GM10847 (cell line): Measurements from ENCODE around the gene EYA4.

ENCODE experiments used
- POLR2A ChIP-seq: IDR thresholded peaks from 2 replicates; pipeline ENCODE4 v1.6.1; 2011; ENCODE audit not compliant: insufficient read length; ENCODE audit errors: extremely low read depth

The EYA4 gene, protein sequence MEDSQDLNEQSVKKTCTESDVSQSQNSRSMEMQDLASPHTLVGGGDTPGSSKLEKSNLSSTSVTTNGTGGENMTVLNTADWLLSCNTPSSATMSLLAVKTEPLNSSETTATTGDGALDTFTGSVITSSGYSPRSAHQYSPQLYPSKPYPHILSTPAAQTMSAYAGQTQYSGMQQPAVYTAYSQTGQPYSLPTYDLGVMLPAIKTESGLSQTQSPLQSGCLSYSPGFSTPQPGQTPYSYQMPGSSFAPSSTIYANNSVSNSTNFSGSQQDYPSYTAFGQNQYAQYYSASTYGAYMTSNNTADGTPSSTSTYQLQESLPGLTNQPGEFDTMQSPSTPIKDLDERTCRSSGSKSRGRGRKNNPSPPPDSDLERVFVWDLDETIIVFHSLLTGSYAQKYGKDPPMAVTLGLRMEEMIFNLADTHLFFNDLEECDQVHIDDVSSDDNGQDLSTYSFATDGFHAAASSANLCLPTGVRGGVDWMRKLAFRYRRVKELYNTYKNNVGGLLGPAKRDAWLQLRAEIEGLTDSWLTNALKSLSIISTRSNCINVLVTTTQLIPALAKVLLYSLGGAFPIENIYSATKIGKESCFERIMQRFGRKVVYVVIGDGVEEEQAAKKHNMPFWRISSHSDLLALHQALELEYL

DNA sequence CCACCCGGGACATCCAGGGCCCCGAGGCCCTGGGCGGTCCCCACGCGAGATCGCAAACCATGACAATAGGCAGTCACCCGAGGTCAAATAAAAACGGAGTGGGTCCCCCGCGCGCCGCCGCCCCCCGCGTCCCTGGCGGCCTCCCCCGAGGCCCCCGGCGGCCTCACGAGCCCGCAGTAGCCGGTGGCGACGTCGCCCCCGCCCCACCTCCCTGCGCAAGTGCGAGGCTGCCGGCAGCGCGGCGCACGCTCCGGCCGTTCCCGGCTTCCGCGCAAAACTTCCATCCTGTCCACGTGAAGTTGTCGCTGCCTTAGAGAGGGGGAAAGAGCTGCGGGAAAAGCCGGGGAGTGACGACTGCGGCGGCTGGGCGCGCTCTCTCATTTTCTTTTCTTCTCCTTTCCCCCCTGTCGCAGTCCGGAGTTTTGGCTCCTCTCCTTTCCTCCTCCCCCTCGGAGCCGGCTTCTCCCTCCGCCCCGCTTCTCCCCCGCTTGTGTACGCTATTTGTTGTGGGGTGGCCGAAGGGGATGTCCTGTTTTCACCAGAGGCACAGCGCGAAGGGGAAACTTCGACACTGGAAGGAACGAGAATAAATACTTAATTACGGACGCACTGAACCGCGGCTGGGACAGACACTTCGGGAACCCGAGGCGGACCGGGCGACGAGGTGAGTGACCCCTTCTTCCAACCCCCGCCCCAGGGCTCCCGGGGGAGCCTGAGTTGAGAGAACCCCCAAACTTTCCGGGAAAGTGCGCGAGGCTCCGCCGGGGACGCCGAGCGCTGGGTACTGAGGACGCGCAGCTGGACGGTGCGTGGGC is at the start of gene EYA4:
TSS of gene EYA4 (plus strand) at position 272 of the 815 bp plus-strand sequence. CDS start 33,424 bp downstream, outside the sequence.
- no peak for TF ChIP-seq POLR2A

DNA sequence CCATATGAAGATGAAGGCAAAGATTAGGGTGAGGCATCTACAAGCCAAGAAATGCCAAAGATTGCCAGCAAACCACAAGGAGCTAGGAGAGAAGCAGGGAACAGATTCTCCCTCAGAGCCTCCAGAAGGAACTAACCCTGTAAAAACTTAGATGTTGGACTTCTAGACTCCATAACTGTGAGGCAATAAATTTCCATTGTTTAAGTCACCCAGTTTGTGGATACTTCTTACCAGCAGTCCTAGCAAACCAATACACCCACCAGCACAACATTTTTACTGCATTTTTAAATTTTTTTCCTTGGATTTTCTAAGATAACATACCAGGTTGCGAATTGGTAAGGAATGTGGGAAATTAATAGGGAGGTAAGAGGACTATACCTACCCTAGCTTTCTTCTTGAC is 47.8 kb upstream of the EYA4 start:
- TF ChIP-seq POLR2A, result no peak

- no peak for TF ChIP-seq POLR2A
These were observed 42.4 kb upstream of the EYA4 start for GRCh38 chr6:133198725-133199124.

GRCh38 chr6:133201231-133201630 is 39.9 kb upstream of the EYA4 start:
- no peak for TF ChIP-seq POLR2A

- TF ChIP-seq POLR2A, result no peak
These were observed 38.4 kb upstream of the EYA4 start for GRCh38 chr6:133202610-133203343.

GRCh38 chr6:133203344-133203697 is 37.8 kb upstream of the EYA4 start:
- no peak for TF ChIP-seq POLR2A

GRCh38 chr6:133205304-133205703 is 35.9 kb upstream of the EYA4 start:
- no peak for TF ChIP-seq POLR2A

- TF ChIP-seq POLR2A, result no peak
These were observed 34.2 kb upstream of the EYA4 start for GRCh38 chr6:133206942-133207341.

DNA sequence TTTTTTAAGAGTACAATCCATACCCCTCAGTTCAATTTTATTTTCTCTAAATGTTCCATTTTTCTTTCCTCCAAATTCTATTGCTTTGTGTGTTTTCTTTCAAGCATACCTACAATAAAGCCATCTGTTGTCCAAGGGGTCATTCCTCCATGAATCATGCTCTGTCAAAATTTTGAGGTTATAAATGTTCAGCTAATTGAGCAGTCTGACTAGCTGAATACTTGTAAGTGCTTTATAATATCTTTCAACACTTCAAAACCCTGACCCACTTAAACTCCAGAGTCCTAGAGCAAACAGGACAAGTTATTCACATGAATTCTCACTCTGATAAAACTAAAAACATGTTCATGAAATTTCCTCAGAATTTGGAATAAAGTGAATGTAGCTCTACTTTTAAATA is 33.4 kb upstream of the EYA4 start:
- no peak for TF ChIP-seq POLR2A

GRCh38 chr6:133208183-133208755 is 32.9 kb upstream of the EYA4 start:
- TF ChIP-seq POLR2A, result no peak

DNA sequence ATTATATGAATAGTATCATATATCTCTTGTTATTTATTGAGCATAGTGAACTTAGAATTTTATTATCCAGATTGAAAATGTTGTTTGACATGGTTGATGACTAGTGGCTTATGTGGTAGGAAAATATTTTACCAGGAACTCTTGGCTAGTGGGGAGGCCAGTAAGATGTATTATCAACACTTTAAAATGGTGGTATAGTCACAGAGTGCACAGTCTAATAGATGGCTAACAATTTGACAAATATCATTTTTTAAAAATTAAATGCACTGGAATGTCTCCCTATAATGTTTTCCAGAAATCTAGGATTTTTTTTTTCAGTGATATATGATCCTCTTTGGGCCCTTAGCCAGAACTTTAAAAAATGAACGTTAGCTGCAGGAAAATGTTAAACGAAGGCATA is 26.9 kb upstream of the EYA4 start:
- no peak for TF ChIP-seq POLR2A

GRCh38 chr6:133218852-133219251 is 22.3 kb upstream of the EYA4 start:
- TF ChIP-seq POLR2A, result no peak

DNA sequence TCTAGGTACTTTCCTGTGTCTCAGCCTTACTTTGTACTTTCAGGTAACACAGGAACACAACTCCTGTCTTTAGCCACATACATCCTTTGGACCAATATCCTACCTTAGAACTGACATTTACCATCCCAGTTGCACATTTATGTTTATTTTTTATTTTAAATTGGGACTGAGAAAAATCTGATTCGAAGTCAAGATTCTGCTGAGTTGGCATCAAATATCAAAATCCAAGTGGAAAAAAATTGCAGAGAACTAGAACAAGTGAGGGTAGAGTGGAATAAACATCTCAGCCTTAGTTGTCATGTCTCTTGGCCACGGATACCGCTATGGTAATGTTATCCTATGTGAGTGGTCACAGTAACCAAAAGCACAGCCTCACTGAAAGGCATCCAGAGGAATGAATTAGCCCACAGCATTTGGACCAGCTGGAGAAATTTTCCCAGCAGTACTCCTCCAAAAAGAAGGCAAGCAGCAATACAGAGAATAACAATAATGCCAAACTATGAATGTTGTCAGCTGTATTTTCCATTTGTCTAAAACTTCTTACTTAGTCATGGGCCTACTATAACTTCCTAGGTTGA is 17.6 kb upstream of the EYA4 start:
- TF ChIP-seq POLR2A, result no peak

DNA sequence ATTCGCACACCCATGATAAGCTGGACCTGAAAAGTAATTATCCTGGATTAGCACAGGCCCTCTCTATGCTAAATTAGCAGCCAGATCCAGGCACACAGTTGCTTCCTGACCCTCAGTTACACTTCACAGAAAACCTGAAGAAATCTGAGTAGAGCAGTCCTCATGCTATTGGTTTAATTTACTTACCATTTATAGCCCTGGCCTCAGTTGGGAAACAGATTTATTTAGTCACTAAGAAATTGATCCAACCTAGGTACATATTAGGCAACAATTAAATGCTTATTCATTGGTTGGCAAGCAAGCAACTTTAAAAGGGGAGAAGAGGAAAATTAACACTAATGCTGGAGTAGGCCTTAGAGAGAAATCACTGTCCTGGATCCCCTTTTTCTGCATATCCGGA is 15.6 kb upstream of the EYA4 start:
- no peak for TF ChIP-seq POLR2A
